RWPE1 (cell line): ENCODE data around the gene PTF1A.

Source experiments
- CTCF ChIA-PET: fragments of 350-600 bp; sonication (Branson Sonifier 250); formaldehyde crosslinking; extraction: SDS; loops from one replicate; lab custom pipeline; 2021; lab: Yijun Ruan, JAX
- POLR2A ChIA-PET: fragments of 400-600 bp; formaldehyde crosslinking; extraction: SDS; loops from one replicate; lab custom pipeline; 2020; ENCODE audit warnings: antibody characterized with exemption; ENCODE audit not compliant: low non-redundant PET; lab: Yijun Ruan, JAX
- DNase-seq: peaks from one replicate; pipeline ENCODE4 v3.0.0; 2012; ENCODE audit warnings: low spot score
- H3K27ac ChIP-seq: fragments of 450-650 bp; 2 replicates; pipeline ENCODE4 v1.5.1; 2017
- CTCF ChIP-seq: fragments of 450-650 bp; conservative IDR thresholded peaks from 2 replicates; pipeline ENCODE4 v1.5.1; 2017; ENCODE audit warnings: low read depth, mild to moderate bottlenecking

Gene PTF1A

GRCh38 chr10:23171232-23171876 is 20.8 kb upstream of the PTF1A start:
- peak; percentile 34 for DNase-seq
- POLR2A ChIA-PET, result no interaction called here
- CTCF ChIA-PET, result no interaction called here
- no peak for TF ChIP-seq CTCF
- no peak overlapping the region for H3K27ac ChIP-seq

GRCh38 chr10:23172429-23173213 is 19.5 kb upstream of the PTF1A start:
- ChIA-PET POLR2A (no interaction called here), CTCF (interaction anchor here (0.7 to 1.0 kb wide), 2 partner anchors 15 to 1384 kb away, joined by 3 read pairs; no protein-coding TSS in a partner anchor)
- TF ChIP-seq CTCF, result no peak
- DNase-seq, result no peak
- H3K27ac ChIP-seq, result no peak overlapping the region

- CTCF ChIA-PET, result interaction anchor here (1.0 kb wide), 1 partner anchor 16 kb away, joined by 3 read pairs; no protein-coding TSS in a partner anchor
- POLR2A ChIA-PET, result no interaction called here
- H3K27ac ChIP-seq, result no peak overlapping the region
- no peak for DNase-seq
- TF ChIP-seq CTCF, result no peak
These were observed 18.7 kb upstream of the PTF1A start for GRCh38 chr10:23173214-23174073.

- DNase-seq, result no peak
- ChIA-PET POLR2A (no interaction called here), CTCF (no interaction called here)
- no peak overlapping the region for H3K27ac ChIP-seq
- TF ChIP-seq CTCF, result no peak
These were observed 17.8 kb upstream of the PTF1A start for GRCh38 chr10:23174074-23174976.

- no peak for TF ChIP-seq CTCF
- ChIA-PET POLR2A (no interaction called here), CTCF (no interaction called here)
- H3K27ac ChIP-seq, result no peak overlapping the region
- no peak for DNase-seq
These were observed 17.1 kb upstream of the PTF1A start for GRCh38 chr10:23174977-23175512.
